ENCODE data around the gene LRRN4. TPM values are rescaled to one million over a fixed set of nuclear protein-coding genes. Genes with fewer than 3 reads are reported as not detected.

The LRRN4 gene
- total and polyA plus RNA-seq, 9 of the 15 experiments (the other 6 are each of a cell fraction or from before 2014, with no cell fraction given): not detected

GRCh38 chr20:5999783-6000182 lies 54.1 kb downstream of the LRRN4 start:
- TF ChIP-seq SIN3A (IDR thresholded peaks at IDR 0.05; ENCODE audit: borderline replicate concordance in 2 of 2, control insufficient read depth in 1 of 2, low read depth in 2 of 2, low read length in 2 of 2) (no peak), HDAC1 (IDR thresholded peaks at IDR 0.05) (no peak), GTF3C2 (IDR thresholded peaks at IDR 0.05; ENCODE audit: borderline replicate concordance, extremely low read depth, insufficient read length) (no peak), U2AF1 (optimal IDR thresholded peaks at IDR 0.05; ENCODE audit: low read depth, low read length) (no peak), GMEB1 (CRISPR knock-in tag; IDR thresholded peaks at IDR 0.05) (no peak), SAP30 (IDR thresholded peaks at IDR 0.05; ENCODE audit: borderline replicate concordance, insufficient read depth, low read depth, low read length, poor library complexity, severe bottlenecking) (no peak), IRF2 (CRISPR knock-in tag; IDR thresholded peaks at IDR 0.05) (no peak), SRSF7 (optimal IDR thresholded peaks at IDR 0.05; ENCODE audit: low read depth, low read length) (no peak), SRSF9 (IDR thresholded peaks at IDR 0.05; ENCODE audit: borderline replicate concordance, low read depth, low read length) (no peak), SMARCA5 (IDR thresholded peaks at IDR 0.05) (no peak), ZNF512 (tag; IDR thresholded peaks at IDR 0.05) (no peak), RBM15 (IDR thresholded peaks at IDR 0.05; ENCODE audit: insufficient read depth, low read length) (no peak), ZNF507 (tag; conservative IDR thresholded peaks at IDR 0.05) (no peak)
- in situ Hi-C loops (cut with MboI): no loop called here
- BruUV-seq (replicated peaks): no TSS peak

More at GRCh38 chr20:5999783-6000182, 54.1 kb downstream of the LRRN4 start:
- H3K4me1 ChIP-seq (replicated peaks in 1 of 2; ENCODE audit: control insufficient read depth in 2 of 2, insufficient read depth in 2 of 2, low read length in 2 of 2): no peaks in the 10 kb centered on the region
- POLR2A ChIA-PET: no interaction called here
- 0 out of 3 replicates have a peak, but pooled peaks cover under 1% of the 10 kb centered on the region for H3K79me2 ChIP-seq (ENCODE audit: control insufficient read depth, insufficient read depth, low read length)
- H3K9ac ChIP-seq (ENCODE audit: insufficient read depth in 1 of 2, low read depth in 2 of 2, low read length in 2 of 2): no peak overlapping the region
- no peaks in the 10 kb centered on the region for H4K20me1 ChIP-seq (replicated peaks; ENCODE audit: control insufficient read depth, insufficient read depth, low read length)
- no peak overlapping the region for H3K27ac ChIP-seq (ENCODE audit: extremely low read depth, low read depth, low read length)
- CTCF ChIA-PET (ENCODE audit: low intra/inter-chr PET ratio): no interaction called here
- no peak overlapping the region for H3K4me2 ChIP-seq (ENCODE audit: insufficient read depth, low read length)
- H2AFZ ChIP-seq (ENCODE audit: low read depth, low read length): no peak overlapping the region
- no peaks in the 10 kb centered on the region for H3K27me3 ChIP-seq (ENCODE audit: control insufficient read depth in 2 of 2, insufficient read depth in 2 of 2, low read length in 2 of 2)
- ATAC-seq (no peak), DNase-seq (ENCODE audit: extremely low read depth in 1 of 4, low spot score in 3 of 4) (no peak), FAIRE-seq (no peak)
- H3K36me3 ChIP-seq (ENCODE audit: control insufficient read depth, insufficient read depth, low read length): peaks cover 32% of the 10 kb centered on the region
- no peaks in the 10 kb centered on the region for H3K9me3 ChIP-seq (replicated peaks; ENCODE audit: control insufficient read depth, insufficient read depth, low read depth, low read length)
- H3K9me1 ChIP-seq (ENCODE audit: control insufficient read depth, insufficient read depth, low read length): no peaks in the 10 kb centered on the region
- 94% methylated on average over 7 of the region's 9 CpGs for WGBS (ENCODE audit: insufficient coverage, low coverage, missing lambda C conversion rate)
- intact Hi-C loops (cut with micrococcal nuclease): no loop called here
- no peak overlapping the region for H3K4me3 ChIP-seq
